K562 (cell line): Measurements from ENCODE around the gene TAL1. TPM values are rescaled to one million over a fixed set of nuclear protein-coding genes. Genes with fewer than 3 reads are reported as not detected.

Experiments used
- BCOR ChIP-seq: fragments of 450-650 bp; IDR thresholded peaks from 2 replicates; pipeline ENCODE4 v1.6.1; 2016
- HOXB6 ChIP-seq: fragments of 250-450 bp; sonication (Bioruptor Pico); IDR thresholded peaks from 2 replicates; pipeline ENCODE4 v1.5.1; 2022; ENCODE audit warnings: mild to moderate bottlenecking, borderline replicate concordance
- MLLT1 ChIP-seq, 2 experiments: fragments of 450-650 bp; IDR thresholded peaks; 2 replicates each; pipeline ENCODE4 v1.6.1; 2016
- NCOA6 ChIP-seq: fragments of 450-650 bp; IDR thresholded peaks from 2 replicates; pipeline ENCODE4 v1.6.1; 2017; ENCODE audit warnings: mild to moderate bottlenecking
- PTBP1 ChIP-seq: fragments of 200-400 bp; formaldehyde crosslinking; IDR thresholded peaks from 2 replicates; pipeline ENCODE4 v1.6.1; 2017; ENCODE audit warnings: low read depth, low read length
- PTTG1 ChIP-seq: fragments of 450-650 bp; IDR thresholded peaks from 2 replicates; pipeline ENCODE4 v1.6.1; 2016; ENCODE audit warnings: low read depth, mild to moderate bottlenecking, missing genetic modification characterization, missing compliant biosample characterization
- TAF1 ChIP-seq: IDR thresholded peaks from 2 replicates; pipeline ENCODE4 v1.6.1; 2011; ENCODE audit warnings: mild to moderate bottlenecking, low read length, moderate library complexity; ENCODE audit not compliant: insufficient read depth, control insufficient read depth, severe bottlenecking; ENCODE audit errors: extremely low read depth
- THRB ChIP-seq: fragments of 450-650 bp; formaldehyde crosslinking; conservative IDR thresholded peaks from 2 replicates; pipeline ENCODE4 v1.4.0; 2022; ENCODE audit warnings: mild to moderate bottlenecking, missing genetic modification characterization
- ZHX1 ChIP-seq: fragments of 150-350 bp; conservative IDR thresholded peaks from 2 replicates; pipeline ENCODE4 v1.6.1; 2014; ENCODE audit warnings: low read length
- ZNF134 ChIP-seq: fragments of 250-450 bp; sonication (Bioruptor Pico); conservative IDR thresholded peaks from 2 replicates; pipeline ENCODE4 v1.4.0; 2020
- ZNF395 ChIP-seq: fragments of 200-800 bp; sonication (Bioruptor generic); IDR thresholded peaks from 2 replicates; pipeline ENCODE4 v1.6.1; 2017; ENCODE audit warnings: missing genetic modification characterization, missing compliant biosample characterization
- polyA plus RNA-seq, 8 experiments: library from polyadenylated mRNA; depleted of rRNA in 4 of 8; stranded (reverse) in 5 of 8; unstranded in 3 of 8; fragments of >200 nt; fragmentation: Nextera tagmentation in 2 of 8; fragmentation: Illumina TruSeq in 1 of 8; extraction: Ambion mirVana in 2 of 8; extraction: Trizol in 1 of 8; gene quantifications; 2 replicates each; pipeline versions ENCODE4 v1.2.1 to v1.2.3, GENCODE V29; 2011 to 2014; ENCODE audit warnings: inconsistent platforms in 1 of 8, missing spikeins in 1 of 8
- total RNA-seq, 7 experiments: library from RNA; depleted of rRNA in 6 of 7; stranded (reverse); fragments of >200 nt in 6 of 7; fragmentation: Illumina TruSeq in 2 of 7; extraction: Trizol in 2 of 7; gene quantifications; 2 replicates each; pipeline versions ENCODE4 v1.2.1 to v1.2.3, GENCODE V29; 2011 to 2021; ENCODE audit warnings: low replicate concordance in 1 of 7

TAL1 gene
- total and polyA plus RNA-seq, 9 of the 15 experiments (the other 6 are each of a cell fraction or from before 2014, with no cell fraction given): 18.5 to 106 (median 59.7) TPM

- no peak for TF ChIP-seq THRB (CRISPR knock-in tag)
- no peak for TF ChIP-seq TAF1
- no peak for TF ChIP-seq PTBP1
- TF ChIP-seq ZNF134 (CRISPR knock-in tag): no peak; the same call in 1 of the 2 replicates
- TF ChIP-seq MLLT1 (IDR thresholded peaks at IDR 0.05): no peak
- TF ChIP-seq PTTG1 (tag): no peak
- no peak for TF ChIP-seq HOXB6
- no peak for TF ChIP-seq BCOR
- TF ChIP-seq ZHX1: no peak
- no peak for TF ChIP-seq ZNF395
- no peak for TF ChIP-seq NCOA6
Measured at GRCh38 chr1:47262787-47263413, 30.9 kb upstream of the TAL1 start (continued).
